A204.1 (cell line): ENCODE data around the gene DHRS2.

Source experiments
- FAIRE-seq: peaks from 2 replicates; lab custom pipeline; 2012; peaks lifted over from hg19 to GRCh38; lab: Jason Lieb, UNC

DHRS2 gene

GRCh38 chr14:23612802-23613201 is 23.4 kb upstream of the DHRS2 start:
- FAIRE-seq = no peak

- FAIRE-seq = no peak
Measured at GRCh38 chr14:23613242-23614070, 22.7 kb upstream of the DHRS2 start.

DNA sequence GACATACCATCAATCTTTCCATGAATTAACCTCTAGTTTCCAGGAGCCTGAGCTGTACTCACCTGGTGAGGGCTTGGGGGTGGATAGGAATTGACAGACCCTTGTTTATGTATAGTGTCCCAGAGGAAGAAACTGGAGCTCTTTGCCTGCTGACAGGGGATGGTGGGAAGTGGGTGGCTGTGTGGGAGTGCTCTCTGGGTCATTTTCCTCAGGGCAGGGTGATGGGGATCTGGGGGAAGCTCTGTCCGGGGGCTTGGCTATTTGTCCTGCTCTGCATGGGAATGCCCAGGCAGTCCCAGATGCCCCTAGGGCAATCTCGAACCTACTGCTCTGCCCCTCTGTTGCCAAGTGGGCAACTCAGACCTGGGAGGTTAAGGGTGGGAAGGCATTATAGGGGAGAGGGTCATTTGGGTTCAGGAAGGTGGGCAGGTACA is 21.8 kb upstream of the DHRS2 start:
- FAIRE-seq = no peak

- no peak for FAIRE-seq
Measured at GRCh38 chr14:23615856-23616255, 20.3 kb upstream of the DHRS2 start.

DNA sequence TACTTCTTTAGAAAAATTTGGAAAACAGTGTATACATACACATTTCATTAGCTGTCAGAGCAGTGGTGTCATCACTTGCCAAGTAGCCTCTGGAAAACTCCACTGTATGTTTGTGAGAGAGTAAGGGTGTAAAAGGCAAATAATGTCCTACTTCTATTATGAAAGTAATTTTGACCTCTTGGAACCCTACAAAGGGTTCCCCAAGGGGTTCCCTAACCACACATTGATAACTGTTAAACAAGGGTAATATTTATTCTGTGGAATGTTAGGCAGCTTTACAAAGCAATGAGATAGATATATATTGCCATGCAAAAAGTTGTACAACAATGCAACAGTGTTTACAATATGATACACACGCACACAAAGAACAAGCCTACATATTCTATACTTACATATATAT is 18.6 kb upstream of the DHRS2 start:
- FAIRE-seq = no peak

- FAIRE-seq = no peak
Measured at GRCh38 chr14:23618415-23618988, 17.7 kb upstream of the DHRS2 start.

DNA sequence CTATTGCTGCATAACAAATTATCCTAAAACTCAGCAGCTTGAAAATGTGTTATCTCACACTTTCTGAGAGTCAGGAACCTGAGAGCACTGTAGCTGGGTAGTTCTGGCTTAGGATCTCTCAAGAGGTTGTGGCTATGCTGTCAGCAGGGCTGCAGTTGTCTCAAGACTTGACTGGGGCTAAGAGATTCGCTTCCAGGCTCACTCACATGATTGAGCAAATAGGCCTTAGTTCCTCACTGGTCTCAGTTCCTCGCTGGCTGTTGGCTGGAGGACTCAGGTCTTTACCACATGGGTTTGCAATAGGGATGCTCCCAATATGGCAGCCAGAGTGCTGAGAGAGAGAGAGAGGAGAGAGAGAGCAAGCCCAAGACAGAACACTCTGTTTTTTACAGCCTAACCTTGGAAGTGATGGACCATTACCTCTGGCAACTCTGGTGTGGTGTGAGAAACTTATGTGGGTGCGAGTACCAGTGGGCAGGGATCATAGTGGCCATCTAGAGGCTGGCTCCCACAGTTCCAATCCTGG is 15.9 kb upstream of the DHRS2 start:
- no peak for FAIRE-seq

DNA sequence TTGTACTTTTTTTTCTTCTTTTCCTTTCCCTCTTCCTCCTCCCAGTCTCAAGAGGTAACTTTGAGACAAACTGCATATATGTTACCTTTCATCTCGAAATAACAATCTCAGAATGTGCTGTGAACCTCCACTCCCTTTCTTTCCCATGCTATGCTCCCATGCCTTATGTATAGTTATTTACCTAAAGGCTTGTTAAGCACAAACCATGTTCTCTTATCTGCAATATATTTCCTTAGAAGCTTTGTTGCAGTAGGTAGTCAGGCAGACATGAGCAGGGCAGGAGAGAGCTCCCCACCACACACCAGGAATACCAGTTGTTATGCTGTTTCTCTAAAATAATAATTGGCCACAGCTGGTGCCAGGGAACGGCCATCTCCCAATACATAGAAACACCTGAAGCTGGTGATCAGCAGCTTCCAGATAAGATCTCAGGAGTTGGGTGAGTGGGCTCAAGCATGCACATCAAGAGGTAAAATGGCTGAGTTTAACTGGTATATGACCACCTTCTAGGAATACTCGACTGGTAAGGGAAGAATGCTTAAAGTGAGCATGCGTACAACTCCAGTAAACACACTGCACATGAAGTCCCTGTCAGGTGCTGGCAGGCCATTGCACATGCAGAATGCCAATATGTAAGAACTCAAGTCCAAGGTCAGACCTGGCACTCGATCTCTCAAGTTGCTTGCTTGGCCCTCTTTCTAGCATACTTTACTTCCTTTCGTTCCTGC is 14.8 kb upstream of the DHRS2 start:
- no peak for FAIRE-seq

DNA sequence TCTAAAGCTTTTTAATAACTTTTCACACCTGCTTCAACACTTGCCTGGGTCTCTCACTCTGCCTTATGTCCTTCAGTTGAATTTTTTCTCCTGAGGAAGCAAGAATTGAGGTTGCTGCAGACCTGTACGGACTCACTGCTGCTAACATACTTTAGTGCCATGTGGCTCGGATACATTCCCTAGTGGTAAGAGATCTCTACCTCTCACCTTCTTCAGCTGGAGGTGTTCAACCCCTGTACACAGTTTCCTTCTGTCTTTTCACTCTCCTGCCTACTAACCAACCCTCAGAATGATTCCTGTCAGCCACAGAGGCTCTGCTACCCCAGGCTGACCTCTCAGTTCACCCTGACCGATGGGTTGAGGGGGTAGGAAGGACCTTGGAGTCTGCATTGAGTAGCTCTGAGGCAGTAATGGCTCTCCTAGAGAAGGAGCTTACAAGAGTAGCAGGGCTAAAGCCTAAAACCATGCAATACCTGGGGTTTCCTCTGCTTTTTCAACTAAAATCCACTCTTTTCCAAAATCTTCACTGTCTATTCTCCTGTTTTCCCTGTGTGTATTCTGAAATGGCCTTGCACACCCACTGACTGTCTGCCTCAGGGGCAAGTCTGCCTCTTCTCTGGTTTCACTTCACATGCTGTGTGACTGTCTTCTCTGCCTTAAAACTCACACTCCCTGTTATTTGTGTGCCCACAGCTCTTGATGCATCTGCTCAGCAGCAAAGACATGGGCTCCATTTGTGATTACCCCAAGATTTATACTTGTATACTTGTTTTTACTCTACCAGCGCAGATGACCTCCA is 14.0 kb upstream of the DHRS2 start:
- FAIRE-seq = no peak

DNA sequence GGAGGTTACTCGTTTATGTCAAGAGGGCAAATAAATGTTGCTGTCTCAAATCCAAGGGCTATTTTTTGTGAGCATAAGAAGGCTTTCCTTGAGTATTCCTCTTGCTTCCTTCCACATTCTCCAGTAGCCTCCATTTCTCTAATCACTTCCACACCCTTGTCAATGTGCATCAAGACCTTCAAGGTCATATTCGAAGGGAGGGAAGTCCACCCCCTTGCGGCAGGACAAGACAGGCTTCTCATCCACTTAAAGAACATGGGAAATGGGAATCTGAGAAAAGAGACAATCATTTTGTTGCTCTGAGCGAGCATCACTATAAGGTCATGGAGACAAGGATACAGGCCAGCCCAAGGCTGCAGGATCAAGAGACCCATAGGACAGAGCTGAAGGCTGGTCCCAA is 13.2 kb upstream of the DHRS2 start:
- FAIRE-seq = no peak

DNA sequence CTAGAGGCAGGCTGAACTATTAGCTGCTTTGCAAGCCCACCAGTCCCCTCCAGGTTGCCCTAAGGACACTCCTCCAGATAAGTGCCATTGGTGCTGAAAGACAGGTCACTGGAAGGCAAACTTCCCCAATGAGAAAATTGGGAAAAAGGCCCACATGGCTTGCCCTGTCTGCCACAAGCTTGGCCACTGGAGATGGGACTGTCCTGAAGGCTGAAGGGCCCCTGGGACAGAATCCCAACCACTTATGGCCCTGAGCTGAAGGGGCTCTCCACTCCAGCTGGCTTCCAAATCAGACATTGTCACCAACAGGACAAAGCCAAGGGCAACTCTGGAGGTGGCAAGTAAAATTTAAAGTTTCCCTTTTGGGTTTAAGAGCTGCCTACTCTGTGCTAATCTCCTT is 12.2 kb upstream of the DHRS2 start:
- FAIRE-seq = no peak

- FAIRE-seq = no peak
Measured at GRCh38 chr14:23624830-23625404, 11.2 kb upstream of the DHRS2 start.

GRCh38 chr14:23626946-23627345 is 9.2 kb upstream of the DHRS2 start:
- no peak for FAIRE-seq

DNA sequence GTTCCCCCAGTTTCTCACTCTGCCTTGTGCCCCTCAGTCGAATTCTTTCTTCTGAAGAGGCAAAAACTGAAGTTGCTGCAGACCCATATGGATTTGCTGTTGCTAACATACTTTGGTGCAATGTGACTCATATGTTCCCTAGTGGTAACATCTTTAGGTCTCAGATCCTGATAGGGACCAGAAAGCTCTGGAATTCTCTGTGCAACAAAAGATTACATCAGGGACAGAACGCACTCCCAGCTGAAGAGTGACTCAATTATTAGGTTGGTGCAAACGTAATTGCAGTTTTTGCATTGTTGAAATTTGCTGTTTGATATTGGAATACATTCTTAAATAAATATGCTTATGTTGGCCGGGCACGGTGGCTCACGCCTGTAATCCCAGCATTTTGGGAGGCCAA is 8.2 kb upstream of the DHRS2 start:
- FAIRE-seq = no peak

- FAIRE-seq = no peak
Measured at GRCh38 chr14:23629204-23629603, 7.0 kb upstream of the DHRS2 start.

GRCh38 chr14:23629832-23630396 is 6.2 kb upstream of the DHRS2 start:
- FAIRE-seq = no peak

- no peak for FAIRE-seq
Measured at GRCh38 chr14:23630687-23631086, 5.5 kb upstream of the DHRS2 start.

DNA sequence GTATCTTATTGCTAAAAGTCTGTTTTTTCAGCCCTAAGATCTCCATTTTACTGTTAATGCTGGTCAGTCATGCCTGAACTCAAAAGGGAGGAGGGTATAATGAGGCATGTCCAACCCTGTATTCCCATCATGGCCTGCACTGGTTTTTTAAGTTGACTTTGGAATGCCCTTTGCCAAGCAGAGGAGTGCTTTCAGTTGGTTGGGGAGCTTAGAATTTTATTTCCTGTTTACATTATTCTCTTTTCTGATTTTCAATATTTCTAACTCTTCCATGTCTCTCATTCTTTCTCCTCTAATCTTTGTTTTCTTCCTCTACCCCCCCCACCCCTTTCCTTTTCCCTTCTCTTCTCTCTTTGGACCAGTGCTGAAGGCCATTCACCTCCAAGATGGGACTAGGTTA is 4.9 kb upstream of the DHRS2 start:
- FAIRE-seq = no peak

DNA sequence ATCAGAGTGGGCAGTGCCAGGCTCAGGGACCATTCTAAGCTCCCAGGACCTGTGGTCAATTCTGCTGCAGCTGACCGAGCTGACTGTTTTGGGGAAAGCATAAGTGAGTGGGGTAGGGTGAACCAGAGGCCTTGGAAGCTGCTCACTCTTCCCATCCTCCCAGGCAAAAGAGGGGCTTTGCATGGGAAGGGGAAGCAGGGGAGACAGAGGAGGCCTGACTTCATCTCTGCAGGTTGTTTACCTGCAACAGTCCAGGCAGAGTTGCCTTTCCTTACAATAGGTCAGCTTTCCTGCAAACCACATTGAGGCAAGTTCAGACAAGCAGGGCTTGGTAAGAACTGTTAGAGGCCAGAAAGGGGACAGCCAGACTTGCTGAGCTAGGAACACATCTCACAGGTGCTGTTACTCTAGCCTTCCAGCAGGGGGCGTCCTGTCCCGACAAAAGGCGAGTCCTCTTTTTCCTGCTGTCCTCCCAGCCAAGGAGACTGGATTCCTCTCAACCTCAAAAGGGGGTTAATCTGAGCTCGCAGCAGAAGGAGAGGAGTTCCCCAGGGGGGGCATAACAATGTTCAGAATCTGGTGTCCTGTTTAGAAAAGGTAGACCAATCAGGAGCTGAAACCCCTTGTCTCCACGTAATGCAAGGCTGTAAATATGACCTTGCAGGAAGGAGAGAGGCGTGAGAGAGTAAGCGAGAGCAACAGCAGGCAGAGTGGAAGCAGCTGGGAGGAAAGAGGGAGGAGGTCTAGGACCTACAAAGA is 4.3 kb upstream of the DHRS2 start:
- no peak for FAIRE-seq

- FAIRE-seq = no peak
Measured at GRCh38 chr14:23632461-23633159, 3.6 kb upstream of the DHRS2 start.
